HL-60/S4 (cell line): ENCODE results near the gene LMO3.
"Not testable (repeated sequence)": the region's sequence is repeated elsewhere in the genome, so short reads cannot be mapped to it uniquely, and the experiment has no call there.

ENCODE experiments used
- in situ Hi-C: fragments of 300-500 bp; cut with MboI; formaldehyde crosslinking; loops from 2 replicates; pipeline ENCODE4 v1.14.3; 2022; ENCODE audit warnings: low sequenced_read_pairs

The LMO3 gene

GRCh38 chr12:16553457-16553856 lies 52.5 kb downstream of the LMO3 start:
- in situ Hi-C loops, result no loop called here

- in situ Hi-C loops, result no loop called here
Observed at GRCh38 chr12:16552301-16552700, 53.7 kb downstream of the LMO3 start.

GRCh38 chr12:16545836-16546235 lies 60.1 kb downstream of the LMO3 start:
- in situ Hi-C loops, result no loop called here

GRCh38 chr12:16542586-16542985 lies 63.4 kb downstream of the LMO3 start:
- in situ Hi-C loops, result no loop called here

- in situ Hi-C loops, result not testable (repeated sequence)
Observed at GRCh38 chr12:16537652-16538051, 68.3 kb downstream of the LMO3 start.

GRCh38 chr12:16531621-16532020 lies 74.3 kb downstream of the LMO3 start:
- in situ Hi-C loops, result no loop called here

GRCh38 chr12:16530268-16530850 lies 75.6 kb downstream of the LMO3 start:
- in situ Hi-C loops, result no loop called here

GRCh38 chr12:16526693-16527092 lies 79.3 kb downstream of the LMO3 start:
- in situ Hi-C loops, result no loop called here

GRCh38 chr12:16524378-16524777 lies 81.6 kb downstream of the LMO3 start:
- in situ Hi-C loops, result no loop called here

- in situ Hi-C loops, result no loop called here
Observed at GRCh38 chr12:16523951-16524331, 82.0 kb downstream of the LMO3 start.

- in situ Hi-C loops, result no loop called here
Observed at GRCh38 chr12:16523284-16523950, 82.5 kb downstream of the LMO3 start.

- in situ Hi-C loops, result no loop called here
Observed at GRCh38 chr12:16520328-16520727, 85.6 kb downstream of the LMO3 start.

- in situ Hi-C loops, result no loop called here
Observed at GRCh38 chr12:16515666-16516065, 90.3 kb downstream of the LMO3 start.

GRCh38 chr12:16513231-16513630 lies 92.7 kb downstream of the LMO3 start:
- in situ Hi-C loops, result no loop called here

- in situ Hi-C loops, result no loop called here
Observed at GRCh38 chr12:16509411-16509810, 96.6 kb downstream of the LMO3 start.

- in situ Hi-C loops, result no loop called here
Observed at GRCh38 chr12:16506394-16506793, 99.6 kb downstream of the LMO3 start.

GRCh38 chr12:16504200-16504599 lies 101.8 kb downstream of the LMO3 start:
- in situ Hi-C loops, result no loop called here

- in situ Hi-C loops, result no loop called here
Observed at GRCh38 chr12:16499611-16500010, 106.4 kb downstream of the LMO3 start.
